Prostate gland (tissue), 2 donors: ENCODE data around the gene TUBGCP2. TPM values are rescaled to one million over a fixed set of nuclear protein-coding genes. Genes with fewer than 3 reads are reported as not detected.
A peak's percentile ranks its signal among the peaks of the same experiment; 100 is the strongest.

Experiments
- DNase-seq: peaks from one replicate; pipeline ENCODE4 v3.0.0-alpha.2; 2019; ENCODE audit warnings: low spot score
- H3K27ac ChIP-seq, 2 donors: fragments of 200-600 bp; sonication (generic); 2 replicates each; pipeline ENCODE4 v1.5.1; 2017 to 2019
- H3K27me3 ChIP-seq: fragments of 200-600 bp; sonication (generic); replicated peaks from 2 replicates; pipeline ENCODE4 v1.5.1; 2019; ENCODE audit not compliant: insufficient read depth
- H3K36me3 ChIP-seq, 2 donors: fragments of 200-600 bp; sonication (generic); 1 replicate in 1 of 2; 2 replicates in 1 of 2; pipeline versions ENCODE4 v1.5.1 to v1.8.1; 2017 to 2019
- H3K4me1 ChIP-seq: fragments of 200-600 bp; sonication (generic); replicated peaks from 2 replicates; pipeline ENCODE4 v1.5.1; 2019
- H3K4me3 ChIP-seq, 2 donors: fragments of 200-600 bp; sonication (generic); 2 replicates each; pipeline ENCODE4 v1.5.1; 2017 to 2019
- H3K9me3 ChIP-seq: fragments of 200-600 bp; sonication (generic); 2 replicates; pipeline ENCODE4 v1.5.1; 2017
- POLR2A ChIP-seq: fragments of 450-650 bp; IDR thresholded peaks from one replicate; pipeline ENCODE4 v1.6.1; 2016; ENCODE audit warnings: antibody characterized with exemption, mild to moderate bottlenecking
- POLR2AphosphoS5 ChIP-seq: sonication (generic); formaldehyde crosslinking; IDR thresholded peaks from one replicate; pipeline ENCODE4 v1.6.1; 2017; ENCODE audit warnings: antibody characterized with exemption
- WGBS: methylation state at CpG from one replicate; pipeline ENCODE4 v1.1.5; 2018; 5-methylcytosine and 5-hydroxymethylcytosine counted together
- intact Hi-C: fragments of 100-400 bp; cut with DNase I; formaldehyde crosslinking; loops from one replicate; pipeline ENCODE4 v1.14.2; 2022
- total RNA-seq, 2 donors: library from RNA; depleted of rRNA; stranded (reverse); fragments of >200 nt; gene quantifications; one replicate each; pipeline ENCODE4 v1.1.0, GENCODE V29; 2016
- TF ChIP-seq, protein P1 (sequence below), 4 experiments: fragments of 200-600 bp in 2 of 4; fragments of 450-650 bp in 2 of 4; sonication (generic) in 2 of 4; IDR thresholded peaks; 1 replicate in 3 of 4; 2 replicates in 1 of 4; pipeline ENCODE4 v1.5.1; 2016 to 2019; ENCODE audit warnings: antibody characterized with exemption in 4 of 4, mild to moderate bottlenecking in 2 of 4, moderate library complexity in 2 of 4

Gene TUBGCP2, protein sequence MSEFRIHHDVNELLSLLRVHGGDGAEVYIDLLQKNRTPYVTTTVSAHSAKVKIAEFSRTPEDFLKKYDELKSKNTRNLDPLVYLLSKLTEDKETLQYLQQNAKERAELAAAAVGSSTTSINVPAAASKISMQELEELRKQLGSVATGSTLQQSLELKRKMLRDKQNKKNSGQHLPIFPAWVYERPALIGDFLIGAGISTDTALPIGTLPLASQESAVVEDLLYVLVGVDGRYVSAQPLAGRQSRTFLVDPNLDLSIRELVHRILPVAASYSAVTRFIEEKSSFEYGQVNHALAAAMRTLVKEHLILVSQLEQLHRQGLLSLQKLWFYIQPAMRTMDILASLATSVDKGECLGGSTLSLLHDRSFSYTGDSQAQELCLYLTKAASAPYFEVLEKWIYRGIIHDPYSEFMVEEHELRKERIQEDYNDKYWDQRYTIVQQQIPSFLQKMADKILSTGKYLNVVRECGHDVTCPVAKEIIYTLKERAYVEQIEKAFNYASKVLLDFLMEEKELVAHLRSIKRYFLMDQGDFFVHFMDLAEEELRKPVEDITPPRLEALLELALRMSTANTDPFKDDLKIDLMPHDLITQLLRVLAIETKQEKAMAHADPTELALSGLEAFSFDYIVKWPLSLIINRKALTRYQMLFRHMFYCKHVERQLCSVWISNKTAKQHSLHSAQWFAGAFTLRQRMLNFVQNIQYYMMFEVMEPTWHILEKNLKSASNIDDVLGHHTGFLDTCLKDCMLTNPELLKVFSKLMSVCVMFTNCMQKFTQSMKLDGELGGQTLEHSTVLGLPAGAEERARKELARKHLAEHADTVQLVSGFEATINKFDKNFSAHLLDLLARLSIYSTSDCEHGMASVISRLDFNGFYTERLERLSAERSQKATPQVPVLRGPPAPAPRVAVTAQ
- total RNA-seq = 10 to 100 TPM; 53.5 to 78.5 TPM

DNA sequence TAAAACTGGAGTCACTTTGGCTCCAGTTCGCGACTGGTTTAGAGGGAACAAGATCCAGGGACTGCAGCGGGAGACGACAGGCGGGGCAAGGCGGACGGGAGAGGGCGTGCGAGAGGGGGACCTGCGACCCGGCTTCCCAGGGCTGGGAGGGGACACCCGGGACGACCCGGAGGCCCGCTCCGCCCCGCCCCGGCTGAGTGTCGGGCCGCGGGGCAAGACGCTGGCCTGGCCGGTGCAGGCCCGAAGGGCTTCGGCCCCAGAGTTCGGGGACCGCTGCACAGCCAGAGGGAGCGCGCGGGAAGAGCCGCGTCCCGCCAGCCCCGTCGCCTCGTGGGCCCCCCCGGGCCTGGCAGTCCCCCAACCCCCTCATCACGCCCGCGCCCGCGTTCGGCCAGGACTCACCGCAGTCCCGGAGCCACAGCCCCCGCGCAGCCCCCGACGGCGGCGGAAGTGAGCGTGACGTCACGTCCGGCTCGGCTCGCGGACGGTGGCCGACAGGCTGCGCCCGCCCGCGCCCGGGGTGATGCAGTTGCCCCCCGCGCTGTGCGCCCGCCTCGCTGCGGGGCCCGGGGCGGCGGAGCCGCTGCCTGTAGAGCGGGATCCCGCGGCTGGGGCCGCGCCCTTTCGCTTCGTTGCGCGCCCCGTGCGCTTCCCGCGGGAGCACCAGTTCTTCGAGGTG lies at the start of gene TUBGCP2, which contains the start of gene ZNF511:
TSS of gene TUBGCP2 (minus strand) at position 452 of the 679 bp plus-strand sequence. CDS start 5,931 bp downstream, outside the sequence.
TSS of gene ZNF511 (plus strand) at position 494 of the 679 bp plus-strand sequence. CDS start at position 524, 30 bp downstream.
- H3K27ac ChIP-seq = peak within 1 kb of the TSS; percentile 96 to 98
- TF ChIP-seq, protein P1, sequence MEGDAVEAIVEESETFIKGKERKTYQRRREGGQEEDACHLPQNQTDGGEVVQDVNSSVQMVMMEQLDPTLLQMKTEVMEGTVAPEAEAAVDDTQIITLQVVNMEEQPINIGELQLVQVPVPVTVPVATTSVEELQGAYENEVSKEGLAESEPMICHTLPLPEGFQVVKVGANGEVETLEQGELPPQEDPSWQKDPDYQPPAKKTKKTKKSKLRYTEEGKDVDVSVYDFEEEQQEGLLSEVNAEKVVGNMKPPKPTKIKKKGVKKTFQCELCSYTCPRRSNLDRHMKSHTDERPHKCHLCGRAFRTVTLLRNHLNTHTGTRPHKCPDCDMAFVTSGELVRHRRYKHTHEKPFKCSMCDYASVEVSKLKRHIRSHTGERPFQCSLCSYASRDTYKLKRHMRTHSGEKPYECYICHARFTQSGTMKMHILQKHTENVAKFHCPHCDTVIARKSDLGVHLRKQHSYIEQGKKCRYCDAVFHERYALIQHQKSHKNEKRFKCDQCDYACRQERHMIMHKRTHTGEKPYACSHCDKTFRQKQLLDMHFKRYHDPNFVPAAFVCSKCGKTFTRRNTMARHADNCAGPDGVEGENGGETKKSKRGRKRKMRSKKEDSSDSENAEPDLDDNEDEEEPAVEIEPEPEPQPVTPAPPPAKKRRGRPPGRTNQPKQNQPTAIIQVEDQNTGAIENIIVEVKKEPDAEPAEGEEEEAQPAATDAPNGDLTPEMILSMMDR (IDR thresholded peaks at IDR 0.05) = peak in 2 of 4 experiments; percentile 13 to 27
- no peak for TF ChIP-seq POLR2AphosphoS5
- TF ChIP-seq POLR2A = peak; percentile 65
- no peaks in the 10 kb centered on the region for H3K27me3 ChIP-seq
- intact Hi-C loops = no loop called here
- no peaks in the 10 kb centered on the region for H3K9me3 ChIP-seq
- DNase-seq = peak; percentile 77
- WGBS = under 1% methylated on average over 47 of the region's 89 CpGs
- peak within 1 kb of the TSS; percentile 70 to 96 for H3K4me3 ChIP-seq
- H3K4me1 ChIP-seq = peaks cover 6% of the 10 kb centered on the region
- no peaks in the 10 kb centered on the region for H3K36me3 ChIP-seq

DNA sequence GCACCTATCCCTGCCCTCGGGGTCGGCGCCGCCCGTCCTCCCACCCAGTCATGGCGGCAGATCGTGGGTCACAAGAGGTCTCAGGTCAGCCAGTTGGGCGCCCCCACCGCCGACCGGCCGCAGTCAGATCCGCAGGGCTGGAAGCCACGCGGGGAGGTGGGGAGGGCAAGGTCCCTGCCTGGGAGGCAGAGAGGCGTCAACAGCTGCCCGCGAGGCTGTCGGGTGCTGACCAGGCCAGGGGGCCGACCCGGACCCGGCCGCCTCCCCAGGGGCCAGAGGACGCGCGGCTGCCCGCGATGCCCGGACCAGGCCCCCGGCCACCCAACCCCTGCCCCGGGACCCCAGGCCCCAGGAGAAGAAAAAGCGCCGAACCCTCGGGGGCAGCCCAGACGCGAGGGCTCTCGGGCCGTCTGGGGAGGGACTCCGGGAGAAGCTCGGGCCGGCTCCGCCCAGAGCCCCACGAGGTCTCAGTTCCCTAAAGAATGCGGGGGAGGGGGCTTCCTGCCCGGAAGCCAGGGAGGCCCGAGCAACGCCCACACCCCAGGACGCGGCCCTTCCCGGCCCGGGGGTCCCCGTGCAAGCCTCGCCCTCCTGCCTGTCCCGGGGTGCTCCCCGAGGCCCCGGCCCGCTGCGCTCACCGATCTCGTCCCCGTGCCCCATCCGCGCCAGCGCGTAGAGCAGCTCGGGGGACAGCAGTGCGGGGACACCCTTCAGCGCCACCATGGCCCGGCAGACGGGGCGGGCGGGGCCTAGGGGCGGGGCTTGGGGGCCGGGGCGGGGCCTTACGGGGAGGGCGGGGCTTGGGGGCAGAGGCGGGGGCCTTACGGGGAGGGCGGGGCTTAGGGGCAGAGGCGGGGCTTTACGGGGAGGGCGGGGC lies 48.9 kb upstream of the TUBGCP2 start, which contains the start of gene FUOM:
TSS of gene FUOM (minus strand) at position 735 of the 877 bp plus-strand sequence. CDS start at position 723, 12 bp downstream.
- H3K4me3 ChIP-seq = peak within 1 kb of the TSS; percentile 35 to 37
- 3% methylated on average over 29 of the region's 83 CpGs for WGBS
- TF ChIP-seq POLR2A = peak; percentile 37
- TF ChIP-seq, protein P1 (IDR thresholded peaks at IDR 0.05) = no peak
- H3K27me3 ChIP-seq = no peaks in the 10 kb centered on the region
- intact Hi-C loops = no loop called here
- no peaks in the 10 kb centered on the region for H3K36me3 ChIP-seq
- no peaks in the 10 kb centered on the region for H3K9me3 ChIP-seq
- H3K27ac ChIP-seq = no peak within 1 kb of the TSS
- peaks cover 6% of the 10 kb centered on the region for H3K4me1 ChIP-seq
- no peak for DNase-seq

DNA sequence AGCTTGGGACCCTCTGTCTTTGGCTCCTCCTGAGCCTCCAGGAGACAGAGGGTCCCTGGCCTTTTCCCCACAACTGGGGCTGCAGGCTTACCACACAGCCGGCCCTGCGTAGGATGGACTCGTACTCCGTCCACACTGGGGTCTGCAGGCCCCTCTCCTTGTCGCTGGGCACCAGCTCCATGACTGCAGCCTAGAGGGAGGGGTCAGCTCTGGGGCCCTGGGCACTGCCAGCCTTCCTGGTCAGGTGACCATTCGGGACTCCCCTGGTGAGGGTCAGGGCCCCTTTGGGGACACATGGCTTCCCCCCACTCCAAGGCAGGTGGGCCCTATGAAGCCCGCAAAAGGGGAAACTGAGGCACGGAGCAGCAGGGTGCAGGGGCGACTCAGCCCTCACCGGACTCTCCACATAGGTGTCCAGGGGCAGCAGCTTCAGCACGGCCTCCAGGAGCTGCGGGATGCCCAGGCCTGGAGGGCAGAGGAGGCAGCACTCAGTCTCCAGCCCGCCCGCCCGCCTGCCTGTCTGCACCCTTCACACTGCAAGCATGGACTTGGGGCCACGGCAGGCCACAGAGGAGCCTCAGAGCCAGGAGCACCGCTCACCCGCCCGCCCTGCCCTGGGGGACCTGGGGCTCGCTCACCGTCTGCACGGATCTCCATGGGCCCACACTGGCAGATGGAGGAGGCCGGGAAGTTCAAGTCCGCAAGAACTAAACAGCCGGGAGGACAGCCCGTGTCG lies 48.0 kb upstream of the TUBGCP2 start:
- Histone ChIP-seq H3K36me3 (no peaks in the 10 kb centered on the region), H3K27ac (no peak overlapping the region), H3K9me3 (no peaks in the 10 kb centered on the region), H3K27me3 (no peaks in the 10 kb centered on the region), H3K4me1 (peaks cover 6% of the 10 kb centered on the region), H3K4me3 (peak overlapping the region; percentile 35 to 37)
- TF ChIP-seq, protein P1 (IDR thresholded peaks at IDR 0.05) = no peak
- no peak for TF ChIP-seq POLR2AphosphoS5
- no peak for TF ChIP-seq POLR2A
- intact Hi-C loops = no loop called here
- no peak for DNase-seq
- WGBS = 61% methylated on average over 25 of the region's 27 CpGs
